A673 (cell line): Measurements from ENCODE around the gene FRMD4A.
A peak's percentile ranks its signal among the peaks of the same experiment; 100 is the strongest.

Experiments
- EZH2 ChIP-seq: fragments of 200-600 bp; sonication (generic); IDR thresholded peaks from 2 replicates; pipeline ENCODE4 v1.6.1; 2017; ENCODE audit warnings: borderline replicate concordance, low read depth, mild to moderate bottlenecking, mixed read lengths, antibody characterized with exemption, low read length; ENCODE audit not compliant: poor library complexity, severe bottlenecking
- TF ChIP-seq, protein P1 (sequence below): fragments of 300-800, 200-600 bp; sonication (generic); conservative IDR thresholded peaks from 2 replicates; pipeline ENCODE4 v1.5.1; 2017; ENCODE audit warnings: low read depth, mild to moderate bottlenecking, antibody characterized with exemption, low read length, moderate library complexity, mixed read lengths

DNA sequence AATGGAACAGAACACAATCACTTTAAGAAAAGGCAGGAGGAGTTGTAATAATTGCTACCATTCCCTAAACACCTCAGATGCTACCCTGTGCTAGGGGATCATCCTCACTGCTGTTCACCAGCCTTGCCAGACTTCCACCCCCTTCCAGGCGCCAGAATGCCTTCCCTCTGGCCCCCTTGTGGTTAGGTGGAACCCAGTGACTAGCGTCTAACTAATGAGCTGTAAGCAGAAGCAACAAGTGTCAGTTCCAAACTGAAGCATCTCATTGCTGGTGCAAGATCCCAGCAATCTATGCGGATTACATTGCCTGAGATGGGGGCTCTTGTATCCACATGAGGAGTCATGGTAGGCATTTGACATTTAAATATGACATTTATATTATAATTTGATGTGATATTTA, 86.6 kb downstream of the FRMD4A start:
- TF ChIP-seq, protein P1, sequence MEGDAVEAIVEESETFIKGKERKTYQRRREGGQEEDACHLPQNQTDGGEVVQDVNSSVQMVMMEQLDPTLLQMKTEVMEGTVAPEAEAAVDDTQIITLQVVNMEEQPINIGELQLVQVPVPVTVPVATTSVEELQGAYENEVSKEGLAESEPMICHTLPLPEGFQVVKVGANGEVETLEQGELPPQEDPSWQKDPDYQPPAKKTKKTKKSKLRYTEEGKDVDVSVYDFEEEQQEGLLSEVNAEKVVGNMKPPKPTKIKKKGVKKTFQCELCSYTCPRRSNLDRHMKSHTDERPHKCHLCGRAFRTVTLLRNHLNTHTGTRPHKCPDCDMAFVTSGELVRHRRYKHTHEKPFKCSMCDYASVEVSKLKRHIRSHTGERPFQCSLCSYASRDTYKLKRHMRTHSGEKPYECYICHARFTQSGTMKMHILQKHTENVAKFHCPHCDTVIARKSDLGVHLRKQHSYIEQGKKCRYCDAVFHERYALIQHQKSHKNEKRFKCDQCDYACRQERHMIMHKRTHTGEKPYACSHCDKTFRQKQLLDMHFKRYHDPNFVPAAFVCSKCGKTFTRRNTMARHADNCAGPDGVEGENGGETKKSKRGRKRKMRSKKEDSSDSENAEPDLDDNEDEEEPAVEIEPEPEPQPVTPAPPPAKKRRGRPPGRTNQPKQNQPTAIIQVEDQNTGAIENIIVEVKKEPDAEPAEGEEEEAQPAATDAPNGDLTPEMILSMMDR, result peak; percentile 38; the same call in 1 of the 2 replicates
- no peak for TF ChIP-seq EZH2
